Stimulated activated memory B cell treated with anti-CD40 and anti-IgM and Interleukin-4, amounts not matched to agents 10 μg/mL and 1 μg/mL and 100 μg/mL, for 72 hours (primary cell): ENCODE measurements around the gene RFNG.

Experiments used
- ATAC-seq: fragments of 150-1000 bp; cut with Tn5 transposase; 2 replicates; pipeline ENCODE4 v1.10.0; 2021
- H3K27ac Mint-ChIP-seq: one replicate; pipeline ENCODE4 v1.8.0; 2022; ENCODE audit warnings: mild to moderate bottlenecking, mixed read lengths
- H3K27me3 Mint-ChIP-seq: one replicate; pipeline ENCODE4 v1.8.0; 2022; ENCODE audit warnings: mixed read lengths
- H3K36me3 Mint-ChIP-seq: one replicate; pipeline ENCODE4 v1.8.0; 2022; ENCODE audit warnings: mixed read lengths
- H3K4me1 Mint-ChIP-seq: one replicate; pipeline ENCODE4 v1.8.0; 2022; ENCODE audit warnings: mixed read lengths
- H3K4me3 Mint-ChIP-seq: one replicate; pipeline ENCODE4 v1.8.0; 2022; ENCODE audit warnings: mild to moderate bottlenecking, moderate library complexity, mixed read lengths
- H3K9me3 Mint-ChIP-seq: one replicate; pipeline ENCODE4 v1.8.0; 2022; ENCODE audit warnings: mixed read lengths

RFNG gene

GRCh38 chr17:82005701-82006348, 45.8 kb downstream of the RFNG start:
- no peaks in the 10 kb centered on the region for H3K4me1 Mint-ChIP-seq
- no peak overlapping the region for H3K4me3 Mint-ChIP-seq
- no peaks in the 10 kb centered on the region for H3K9me3 Mint-ChIP-seq
- no peaks in the 10 kb centered on the region for H3K27me3 Mint-ChIP-seq
- no peak overlapping the region for H3K27ac Mint-ChIP-seq
- H3K36me3 Mint-ChIP-seq, result peaks cover 4% of the 10 kb centered on the region
- no peak for ATAC-seq

GRCh38 chr17:82004517-82005455, 46.8 kb downstream of the RFNG start:
- Mint-ChIP-seq H3K27ac (no peak overlapping the region), H3K4me1 (no peaks in the 10 kb centered on the region), H3K9me3 (no peaks in the 10 kb centered on the region), H3K36me3 (peaks cover 4% of the 10 kb centered on the region), H3K4me3 (no peak overlapping the region), H3K27me3 (no peaks in the 10 kb centered on the region)
- no peak for ATAC-seq

GRCh38 chr17:82003411-82004381, 47.9 kb downstream of the RFNG start:
- Mint-ChIP-seq H3K27ac (no peak overlapping the region), H3K4me3 (no peak overlapping the region), H3K9me3 (no peaks in the 10 kb centered on the region), H3K27me3 (no peaks in the 10 kb centered on the region), H3K36me3 (no peaks in the 10 kb centered on the region), H3K4me1 (no peaks in the 10 kb centered on the region)
- ATAC-seq, result no peak

- H3K27me3 Mint-ChIP-seq, result no peaks in the 10 kb centered on the region
- no peak overlapping the region for H3K4me3 Mint-ChIP-seq
- no peak for ATAC-seq
- H3K9me3 Mint-ChIP-seq, result no peaks in the 10 kb centered on the region
- peaks cover 4% of the 10 kb centered on the region for H3K36me3 Mint-ChIP-seq
- H3K27ac Mint-ChIP-seq, result no peak overlapping the region
- no peaks in the 10 kb centered on the region for H3K4me1 Mint-ChIP-seq
Observed at GRCh38 chr17:82001571-82002056, 50.0 kb downstream of the RFNG start.

- Mint-ChIP-seq H3K27me3 (no peaks in the 10 kb centered on the region), H3K4me1 (no peaks in the 10 kb centered on the region), H3K36me3 (peaks cover 10% of the 10 kb centered on the region), H3K4me3 (no peak overlapping the region), H3K27ac (no peak overlapping the region), H3K9me3 (no peaks in the 10 kb centered on the region)
- ATAC-seq, result no peak
Observed at GRCh38 chr17:82000803-82001570, 50.6 kb downstream of the RFNG start.

GRCh38 chr17:81999976-82000802, 51.4 kb downstream of the RFNG start:
- no peaks in the 10 kb centered on the region for H3K4me1 Mint-ChIP-seq
- H3K27ac Mint-ChIP-seq, result no peak overlapping the region
- H3K36me3 Mint-ChIP-seq, result peaks cover 13% of the 10 kb centered on the region
- no peak overlapping the region for H3K4me3 Mint-ChIP-seq
- H3K9me3 Mint-ChIP-seq, result no peaks in the 10 kb centered on the region
- no peak for ATAC-seq
- no peaks in the 10 kb centered on the region for H3K27me3 Mint-ChIP-seq

GRCh38 chr17:81999587-81999975, 52.0 kb downstream of the RFNG start:
- Mint-ChIP-seq H3K36me3 (peaks cover 13% of the 10 kb centered on the region), H3K9me3 (no peaks in the 10 kb centered on the region), H3K4me3 (no peak overlapping the region), H3K4me1 (no peaks in the 10 kb centered on the region), H3K27ac (no peak overlapping the region), H3K27me3 (no peaks in the 10 kb centered on the region)
- no peak for ATAC-seq

- no peaks in the 10 kb centered on the region for H3K27me3 Mint-ChIP-seq
- no peaks in the 10 kb centered on the region for H3K9me3 Mint-ChIP-seq
Observed at GRCh38 chr17:81998691-81999438, 52.7 kb downstream of the RFNG start.

GRCh38 chr17:81998212-81998611, 53.4 kb downstream of the RFNG start:
- Mint-ChIP-seq H3K27ac (no peak overlapping the region), H3K4me1 (no peaks in the 10 kb centered on the region), H3K36me3 (peaks cover 13% of the 10 kb centered on the region), H3K4me3 (no peak overlapping the region), H3K27me3 (no peaks in the 10 kb centered on the region), H3K9me3 (no peaks in the 10 kb centered on the region)
- ATAC-seq, result no peak

More at GRCh38 chr17:81998691-81999438, 52.7 kb downstream of the RFNG start:
- H3K4me1 Mint-ChIP-seq, result no peaks in the 10 kb centered on the region
- H3K27ac Mint-ChIP-seq, result no peak overlapping the region
- no peak for ATAC-seq
- H3K36me3 Mint-ChIP-seq, result peaks cover 13% of the 10 kb centered on the region
- no peak overlapping the region for H3K4me3 Mint-ChIP-seq
